Adrenal gland (tissue), 12 donors: ENCODE data around the gene DST. TPM values are rescaled to one million over a fixed set of nuclear protein-coding genes. Genes with fewer than 3 reads are reported as not detected.

Experiments used
- DNase-seq, 7 donors: peaks; one replicate each; pipeline ENCODE4 v3.0.0-alpha.2; 2019 to 2020
- H3K27ac ChIP-seq, 5 donors: fragments of 200-600 bp; sonication (generic) in 4 of 5; 1 replicate in 3 of 5; 2 replicates in 2 of 5; pipeline versions ENCODE4 v1.5.1 to v1.8.0; 2016 to 2020; ENCODE audit warnings: mild to moderate bottlenecking in 1 of 5
- H3K27me3 ChIP-seq: fragments of 200-600 bp; 2 replicates; pipeline ENCODE4 v1.8.0; 2021
- H3K36me3 ChIP-seq, 2 donors: fragments of 200-600 bp; replicated peaks in 1 of 2; 1 replicate in 1 of 2; 2 replicates in 1 of 2; pipeline versions ENCODE4 v1.5.1 to v1.8.0; 2018 to 2022
- H3K4me1 ChIP-seq, 2 donors: fragments of 200-600 bp; replicated peaks in 1 of 2; 1 replicate in 1 of 2; 2 replicates in 1 of 2; pipeline versions ENCODE4 v1.5.1 to v1.8.0; 2018 to 2021
- H3K4me3 ChIP-seq, 4 donors: fragments of 200-600 bp; sonication (generic) in 3 of 4; one replicate each; pipeline ENCODE4 v1.5.1; 2016 to 2018
- H3K9me3 ChIP-seq, 3 donors: fragments of 200-600 bp; sonication (generic) in 1 of 3; replicated peaks in 1 of 3; 1 replicate in 2 of 3; 2 replicates in 1 of 3; pipeline versions ENCODE4 v1.5.1 to v1.8.0; 2016 to 2021
- POLR2A ChIP-seq, 2 donors: fragments of 450-650 bp; IDR thresholded peaks; one replicate each; pipeline ENCODE4 v1.6.1; 2017; ENCODE audit warnings: antibody characterized with exemption in 2 of 2, mild to moderate bottlenecking in 2 of 2, moderate library complexity in 1 of 2
- WGBS, 4 donors: extraction: QIAGEN DNeasy Blood & Tissue Kit in 2 of 4; methylation state at CpG; one replicate each; pipeline versions ENCODE4 v1.1.5 to v1.1.7; 2013 to 2017; 5-methylcytosine and 5-hydroxymethylcytosine counted together
- intact Hi-C, 2 donors: fragments of 100-400 bp; cut with DNase I; formaldehyde crosslinking; loops; one replicate each; pipeline versions ENCODE4 v1.14.1 to v1.15.0; 2022 to 2023
- polyA plus RNA-seq, 3 donors: library from polyadenylated mRNA; stranded (reverse); fragments of 200-250 nt in 2 of 3; fragments of 350-450 nt in 1 of 3; fragmentation: Illumina TruSeq in 1 of 3; extraction: RNeasy Lipid Tissue Mini Kit (QIAGEN cat#74804) in 1 of 3; gene quantifications; one replicate each; pipeline ENCODE4 v1.2.3, GENCODE V29; 2013 to 2014
- total RNA-seq, 9 donors: library from RNA; depleted of rRNA in 4 of 9; stranded (reverse); fragments of >200 nt in 4 of 9; fragments of 120-200 nt in 1 of 9; fragmentation: NEBNext Ultra II Directional in 1 of 9; extraction: Animal tissue kit (Norgen Biotek cat#: 25700) in 1 of 9; gene quantifications; one replicate each; pipeline versions ENCODE4 v1.1.0 to v1.2.4, GENCODE V29; 2013 to 2023
- TF ChIP-seq, protein P1 (sequence below), 6 experiments: fragments of 450-650 bp in 4 of 6; fragments of 200-600 bp in 2 of 6; sonication (generic) in 1 of 6; IDR thresholded peaks; 1 replicate in 5 of 6; 2 replicates in 1 of 6; pipeline versions ENCODE4 v1.5.1 to v1.8.0; 2016 to 2021; ENCODE audit warnings: antibody characterized with exemption in 6 of 6, mild to moderate bottlenecking in 2 of 6, moderate library complexity in 1 of 6
- donor health status: healthy with polysubstance abuse.
- donor health status: Bipolar disorder and iron deficiency.
- donor health status: DM: yes; HTN: yes; CAD: no.
- donor health status: DM: no; HTN: no; CAD: no.
- donor health status: DM: no; HTN: no; CAD: no.
- donor health status: DM: yes; HTN: yes; CAD: no.

Gene DST
- total and polyA plus RNA-seq, 12 donors, result 105 to 418 (median 265) TPM

DNA sequence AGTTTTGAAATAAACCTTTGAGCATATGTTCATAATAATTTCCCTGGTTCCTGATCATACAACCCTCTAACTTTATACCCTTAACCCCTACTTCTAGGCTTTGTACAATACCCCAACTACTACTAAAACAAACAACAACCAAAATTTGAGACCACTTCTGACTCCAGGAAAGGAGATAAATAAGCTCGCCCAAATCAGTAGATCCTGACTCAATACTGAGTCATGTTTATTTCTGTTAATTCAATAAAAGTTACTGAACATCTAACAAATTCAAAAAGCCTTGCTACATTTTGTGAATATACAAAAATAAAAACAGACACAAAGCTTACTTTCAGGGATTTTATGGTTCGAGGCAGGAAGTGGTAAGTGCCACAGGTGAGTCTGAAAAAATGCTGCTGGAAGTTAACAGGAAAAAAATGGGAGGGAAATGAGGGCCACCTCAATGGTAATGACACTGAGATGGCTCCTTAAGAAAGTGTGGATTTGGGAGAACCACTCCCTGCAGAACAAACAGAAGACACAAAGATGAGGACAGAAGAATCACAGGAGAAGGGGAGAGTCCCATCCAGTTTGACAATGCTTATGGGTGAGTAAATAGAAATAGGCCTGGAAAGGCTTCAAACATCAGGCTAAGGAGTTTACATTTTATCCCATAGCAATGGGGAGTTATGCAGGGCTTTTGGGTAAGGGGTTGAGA lies 63.4 kb downstream of the DST start:
- Histone ChIP-seq H3K4me3 (no peak overlapping the region), H3K27me3 (no peaks in the 10 kb centered on the region), H3K4me1 (peaks cover 0 to 12% of the 10 kb centered on the region in 2 donors), H3K27ac (peak overlapping the region in 2 of 5 donors; percentile 17 to 56), H3K36me3 (no peaks in the 10 kb centered on the region), H3K9me3 (no peaks in the 10 kb centered on the region)
- DNase-seq, result no peak
- intact Hi-C loops, result no loop called here
- TF ChIP-seq, protein P1, sequence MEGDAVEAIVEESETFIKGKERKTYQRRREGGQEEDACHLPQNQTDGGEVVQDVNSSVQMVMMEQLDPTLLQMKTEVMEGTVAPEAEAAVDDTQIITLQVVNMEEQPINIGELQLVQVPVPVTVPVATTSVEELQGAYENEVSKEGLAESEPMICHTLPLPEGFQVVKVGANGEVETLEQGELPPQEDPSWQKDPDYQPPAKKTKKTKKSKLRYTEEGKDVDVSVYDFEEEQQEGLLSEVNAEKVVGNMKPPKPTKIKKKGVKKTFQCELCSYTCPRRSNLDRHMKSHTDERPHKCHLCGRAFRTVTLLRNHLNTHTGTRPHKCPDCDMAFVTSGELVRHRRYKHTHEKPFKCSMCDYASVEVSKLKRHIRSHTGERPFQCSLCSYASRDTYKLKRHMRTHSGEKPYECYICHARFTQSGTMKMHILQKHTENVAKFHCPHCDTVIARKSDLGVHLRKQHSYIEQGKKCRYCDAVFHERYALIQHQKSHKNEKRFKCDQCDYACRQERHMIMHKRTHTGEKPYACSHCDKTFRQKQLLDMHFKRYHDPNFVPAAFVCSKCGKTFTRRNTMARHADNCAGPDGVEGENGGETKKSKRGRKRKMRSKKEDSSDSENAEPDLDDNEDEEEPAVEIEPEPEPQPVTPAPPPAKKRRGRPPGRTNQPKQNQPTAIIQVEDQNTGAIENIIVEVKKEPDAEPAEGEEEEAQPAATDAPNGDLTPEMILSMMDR (IDR thresholded peaks at IDR 0.05), result no peak
- no peak for TF ChIP-seq POLR2A (IDR thresholded peaks at IDR 0.05)
- 57 to 71% (median 64%) methylated on average over 2 of the region's 2 CpGs for WGBS, 4 donors

- Histone ChIP-seq H3K36me3 (no peaks in the 10 kb centered on the region), H3K27ac (no peak overlapping the region), H3K4me1 (peaks cover 0 to 30% of the 10 kb centered on the region in 2 donors), H3K4me3 (no peak overlapping the region), H3K27me3 (no peaks in the 10 kb centered on the region), H3K9me3 (no peaks in the 10 kb centered on the region)
- intact Hi-C loops, result no loop called here
- WGBS, 4 donors, result 83 to 89% (median 87%) methylated on average over 3 of the region's 3 CpGs
- DNase-seq, result no peak
- no peak for TF ChIP-seq POLR2A (IDR thresholded peaks at IDR 0.05)
- TF ChIP-seq, protein P1 (IDR thresholded peaks at IDR 0.05), result no peak
Measured at GRCh38 chr6:56575736-56576135, 67.0 kb downstream of the DST start.

DNA sequence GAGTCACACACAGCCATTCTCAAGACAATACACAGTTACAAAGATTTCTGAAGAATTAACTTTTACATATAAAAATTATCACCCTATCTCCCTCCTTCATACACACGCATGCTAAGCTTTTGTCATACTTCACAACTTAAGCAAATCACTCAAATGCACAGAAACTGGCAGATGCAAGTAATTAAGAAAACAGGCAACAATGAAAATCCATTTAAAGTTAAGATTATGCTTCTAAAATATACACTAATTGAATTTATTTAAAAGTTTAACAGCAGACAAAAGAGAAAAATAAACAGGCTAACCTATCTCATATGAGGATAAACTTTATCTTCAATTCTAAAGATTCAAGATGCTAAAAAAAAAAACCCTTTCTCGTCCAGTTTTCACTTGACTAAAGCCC lies 68.4 kb downstream of the DST start:
- intact Hi-C loops, result no loop called here
- Histone ChIP-seq H3K4me3 (no peak overlapping the region), H3K9me3 (no peaks in the 10 kb centered on the region), H3K27ac (peak overlapping the region in 2 of 5 donors; percentile 35 to 58), H3K4me1 (peaks cover 0 to 24% of the 10 kb centered on the region in 2 donors), H3K27me3 (no peaks in the 10 kb centered on the region), H3K36me3 (no peaks in the 10 kb centered on the region)
- DNase-seq, result no peak
- 86 to 92% (median 90%) methylated on average over 2 of the region's 2 CpGs for WGBS, 4 donors
- no peak for TF ChIP-seq POLR2A (IDR thresholded peaks at IDR 0.05)
- TF ChIP-seq, protein P1 (IDR thresholded peaks at IDR 0.05), result no peak

DNA sequence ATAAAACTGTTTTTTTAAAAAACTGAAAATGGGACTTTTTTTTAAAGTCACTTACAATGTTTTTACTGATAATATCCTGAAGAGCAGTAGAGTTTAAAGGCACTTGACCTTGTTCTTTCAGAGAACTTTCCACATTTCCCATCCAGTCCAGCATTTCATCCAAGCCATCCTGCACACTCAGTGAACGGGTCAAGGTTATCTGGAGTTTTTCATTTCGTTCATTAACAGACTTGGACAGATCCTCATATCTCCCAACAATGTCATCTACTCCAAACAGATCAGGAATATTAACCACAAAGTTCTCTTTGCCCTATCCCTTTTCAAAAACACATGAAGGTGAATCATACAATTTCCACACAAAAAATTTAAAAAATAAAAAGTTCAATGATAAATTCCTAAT lies 69.1 kb downstream of the DST start:
- 6 to 30% (median 21%) methylated on average over 2 of the region's 2 CpGs for WGBS, 4 donors
- Histone ChIP-seq H3K27ac (peak overlapping the region in 2 of 5 donors; percentile 35 to 58), H3K4me1 (peaks cover 0 to 21% of the 10 kb centered on the region in 2 donors), H3K9me3 (no peaks in the 10 kb centered on the region), H3K36me3 (no peaks in the 10 kb centered on the region), H3K4me3 (no peak overlapping the region), H3K27me3 (no peaks in the 10 kb centered on the region)
- DNase-seq, result peak in 1 of 7 donors; percentile 23
- intact Hi-C loops, result no loop called here
- TF ChIP-seq, protein P1 (IDR thresholded peaks at IDR 0.05), result no peak
- no peak for TF ChIP-seq POLR2A (IDR thresholded peaks at IDR 0.05)
